Activated CD4-positive, alpha-beta memory T cell treated with anti-CD3 and anti-CD28 coated beads, Interleukin-2, amount 10 ng/mL, durations not matched to agents 7 days and 5 days (primary cell): ENCODE results near the gene PFKFB4. TPM values are rescaled to one million over a fixed set of nuclear protein-coding genes. Genes with fewer than 3 reads are reported as not detected.
A peak's percentile ranks its signal among the peaks of the same experiment; 100 is the strongest.
"Not testable (repeated sequence)": the region's sequence is repeated elsewhere in the genome, so short reads cannot be mapped to it uniquely, and the experiment has no call there.

Experiments used
- CTCF ChIA-PET: fragments of 350-600 bp; sonication (Branson Sonifier 250); formaldehyde crosslinking; loops from one replicate; lab custom pipeline; 2021; ENCODE audit warnings: antibody characterized with exemption, inconsistent platforms; lab: Charles Lee
- POLR2A ChIA-PET: fragments of 350-600 bp; sonication (Branson Sonifier 250); formaldehyde crosslinking; loops from one replicate; lab custom pipeline; 2021; ENCODE audit warnings: antibody characterized with exemption; lab: Charles Lee
- DNase-seq: peaks from one replicate; pipeline ENCODE4 v3.0.0-alpha.2; 2020
- H3K27ac Mint-ChIP-seq: one replicate; pipeline ENCODE4 v1.8.0; 2021; ENCODE audit warnings: mild to moderate bottlenecking, mixed read lengths
- H3K27me3 Mint-ChIP-seq: one replicate; pipeline ENCODE4 v1.8.0; 2021; ENCODE audit warnings: mixed read lengths
- H3K36me3 Mint-ChIP-seq: one replicate; pipeline ENCODE4 v1.8.0; 2021; ENCODE audit warnings: low read depth, mixed read lengths
- H3K4me1 Mint-ChIP-seq: one replicate; pipeline ENCODE4 v1.8.0; 2021; ENCODE audit warnings: mixed read lengths
- H3K4me3 Mint-ChIP-seq: one replicate; pipeline ENCODE4 v1.8.0; 2021; ENCODE audit warnings: mild to moderate bottlenecking, mixed read lengths
- H3K9me3 Mint-ChIP-seq: one replicate; pipeline ENCODE4 v1.8.0; 2021; ENCODE audit warnings: mixed read lengths
- total RNA-seq, 2 experiments: library from RNA; stranded (reverse); gene quantifications; one replicate each; pipeline ENCODE4 v1.2.3, GENCODE V29; 2021

PFKFB4 gene
- total RNA-seq, 2 experiments from 2014 or later, result 33.3 to 34.4 TPM

DNA sequence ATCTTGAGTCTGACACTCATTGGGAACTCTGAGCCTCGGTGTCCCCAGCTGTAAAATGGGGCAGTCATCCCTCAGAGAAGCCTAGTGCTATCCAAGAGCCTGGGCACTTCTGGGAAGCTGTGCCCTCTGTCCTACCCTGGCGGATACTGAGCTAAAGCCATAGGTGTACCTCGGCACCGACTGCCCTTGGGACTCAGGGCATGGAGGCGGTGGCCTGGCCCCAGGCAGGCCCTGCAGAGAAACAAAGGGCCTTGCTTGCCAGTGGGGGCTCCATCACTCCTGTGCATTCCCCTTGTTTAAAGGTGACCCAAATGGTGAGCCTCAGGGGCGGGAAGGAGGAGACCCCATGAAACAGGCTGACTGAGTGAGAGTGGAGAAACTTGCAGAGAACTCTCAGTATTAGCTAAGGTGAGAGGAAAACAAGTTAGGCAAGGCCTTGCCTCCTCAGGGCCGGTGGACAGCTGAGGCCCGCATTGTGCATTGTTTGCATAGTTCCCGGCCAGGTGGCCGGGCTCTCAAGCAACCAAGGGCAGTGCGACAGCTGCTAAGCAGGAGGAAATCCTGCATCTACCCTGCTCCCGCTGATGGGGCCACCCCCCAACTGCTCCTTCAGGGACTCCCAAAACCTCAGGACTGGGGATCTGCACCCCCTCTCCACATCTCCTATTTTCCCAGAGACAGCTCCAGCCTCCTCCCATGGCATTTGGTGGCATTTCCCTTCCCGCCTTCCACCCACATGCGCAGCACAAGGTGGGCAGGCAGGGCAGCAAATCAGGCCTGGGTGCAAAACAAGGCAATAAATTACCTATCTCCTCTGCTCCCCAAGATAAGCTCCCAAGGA lies 4.3 kb downstream of the PFKFB4 start:
- Mint-ChIP-seq H3K9me3 (no peaks in the 10 kb centered on the region), H3K27ac (no peak overlapping the region), H3K27me3 (no peaks in the 10 kb centered on the region), H3K36me3 (peaks cover 31% of the 10 kb centered on the region), H3K4me1 (peaks cover 28% of the 10 kb centered on the region), H3K4me3 (no peak overlapping the region)
- no peak for DNase-seq
- CTCF ChIA-PET, result interaction anchor here (0.7 to 13.5 kb wide), 10 partner anchors 8 to 152 kb away, joined by 3 to 180 read pairs (median 4); partner anchors contain the start of genes ATRIP, CCDC51 and TMA7
- POLR2A ChIA-PET, result interaction anchor here (0.9 to 2.4 kb wide), 3 partner anchors 80 to 113 kb away, joined by 4 to 9 read pairs (median 8); partner anchors contain the start of genes CCDC51 and TMA7

- POLR2A ChIA-PET, result interaction anchor here (0.9 kb wide), 1 partner anchor 112 kb away, joined by 4 read pairs; the partner anchor contains the start of genes CCDC51 and TMA7
- CTCF ChIA-PET, result interaction anchor here (0.6 to 13.5 kb wide), 6 partner anchors 9 to 332 kb away, joined by 3 to 180 read pairs (median 6); no protein-coding TSS in a partner anchor
- not testable (repeated sequence) for H3K4me3 Mint-ChIP-seq, DNase-seq, H3K27me3 Mint-ChIP-seq, H3K27ac Mint-ChIP-seq, H3K9me3 Mint-ChIP-seq
- Mint-ChIP-seq H3K36me3 (peaks cover 34% of the 10 kb centered on the region), H3K4me1 (peaks cover 26% of the 10 kb centered on the region)
These were observed 5.0 kb downstream of the PFKFB4 start for GRCh38 chr3:48551651-48552050.

- DNase-seq, result peak; percentile 87
- Mint-ChIP-seq H3K27me3 (no peaks in the 10 kb centered on the region), H3K36me3 (peaks cover 36% of the 10 kb centered on the region), H3K9me3 (no peaks in the 10 kb centered on the region), H3K4me1 (peaks cover 8% of the 10 kb centered on the region), H3K4me3 (no peak overlapping the region), H3K27ac (no peak overlapping the region)
- ChIA-PET CTCF (interaction anchor here (0.6 to 13.5 kb wide), 34 partner anchors 9 to 295 kb away, joined by 3 to 180 read pairs (median 4); partner anchors contain the start of genes ATRIP, CCDC51, PFKFB4 and TMA7), POLR2A (interaction anchor here (0.8 to 2.9 kb wide), 11 partner anchors 9 to 309 kb away, joined by 3 to 24 read pairs (median 4); partner anchors contain the start of genes ATRIP, CCDC51, TMA7 and ZNF589)
These were observed 7.6 kb downstream of the PFKFB4 start for GRCh38 chr3:48548729-48549705.

GRCh38 chr3:48548126-48548525 lies 8.5 kb downstream of the PFKFB4 start:
- Mint-ChIP-seq H3K4me1 (peaks cover 5% of the 10 kb centered on the region), H3K36me3 (peaks cover 41% of the 10 kb centered on the region), H3K9me3 (no peaks in the 10 kb centered on the region), H3K27me3 (no peaks in the 10 kb centered on the region), H3K4me3 (no peak overlapping the region), H3K27ac (no peak overlapping the region)
- POLR2A ChIA-PET, result interaction anchor here (1.1 to 2.9 kb wide), 2 partner anchors 15 to 108 kb away, joined by 3 to 24 read pairs; partner anchors contain the start of genes CCDC51, TMA7 and UCN2
- CTCF ChIA-PET, result interaction anchor here (0.9 to 13.5 kb wide), 11 partner anchors 10 to 148 kb away, joined by 3 to 180 read pairs (median 7); partner anchors contain the start of genes CCDC51, PFKFB4, TMA7 and UCN2
- no peak for DNase-seq

DNA sequence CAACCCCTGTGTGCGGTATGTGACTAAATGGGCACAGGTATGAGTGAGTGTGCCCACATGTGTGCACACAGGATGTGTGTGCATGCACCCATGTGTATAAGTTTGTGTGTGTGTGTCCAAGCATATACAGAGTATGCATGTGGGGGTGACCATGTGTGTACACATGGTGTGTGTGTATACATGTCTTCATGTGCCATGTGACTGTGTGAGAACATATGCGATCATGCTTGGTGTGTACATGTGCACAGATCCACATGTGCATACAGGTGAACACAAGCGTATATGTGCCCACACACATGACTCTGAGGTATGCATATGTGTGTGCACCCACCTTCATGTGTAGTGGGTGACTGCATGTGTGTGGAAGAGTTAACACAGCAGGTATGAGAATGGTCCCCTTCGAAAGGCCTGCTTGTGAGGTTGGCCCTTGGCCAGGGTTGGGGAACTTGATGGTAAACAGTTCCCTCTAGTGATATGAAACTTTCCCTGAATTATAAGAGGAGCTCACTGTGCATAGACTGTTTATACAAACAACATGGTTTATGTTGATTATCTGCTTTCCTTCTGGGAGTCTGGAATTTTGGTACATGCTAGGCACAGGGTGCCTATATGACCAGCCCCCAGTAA lies 10.3 kb downstream of the PFKFB4 start:
- Mint-ChIP-seq H3K9me3 (no peaks in the 10 kb centered on the region), H3K36me3 (peaks cover 46% of the 10 kb centered on the region), H3K4me3 (no peak overlapping the region), H3K27ac (no peak overlapping the region), H3K27me3 (no peaks in the 10 kb centered on the region), H3K4me1 (peaks cover 7% of the 10 kb centered on the region)
- ChIA-PET POLR2A (interaction anchor here (1.2 kb wide), 1 partner anchor 80 kb away, joined by 4 read pairs; no protein-coding TSS in a partner anchor), CTCF (interaction anchor here (0.6 to 13.5 kb wide), 10 partner anchors 30 to 146 kb away, joined by 3 to 180 read pairs (median 6); partner anchors contain the start of genes CCDC51 and TMA7)
- no peak for DNase-seq

GRCh38 chr3:48544141-48544540 lies 12.5 kb downstream of the PFKFB4 start:
- Mint-ChIP-seq H3K4me3 (no peak overlapping the region), H3K27ac (no peak overlapping the region), H3K4me1 (peaks cover 7% of the 10 kb centered on the region), H3K36me3 (peaks cover 43% of the 10 kb centered on the region), H3K9me3 (no peaks in the 10 kb centered on the region), H3K27me3 (no peaks in the 10 kb centered on the region)
- DNase-seq, result no peak
- POLR2A ChIA-PET, result no interaction called here
- CTCF ChIA-PET, result interaction anchor here (0.6 to 1.8 kb wide), 3 partner anchors 14 to 108 kb away, joined by 3 to 19 read pairs (median 7); no protein-coding TSS in a partner anchor

GRCh38 chr3:48543271-48543866 lies 13.2 kb downstream of the PFKFB4 start:
- Mint-ChIP-seq H3K4me1 (peaks cover 2% of the 10 kb centered on the region), H3K36me3 (peaks cover 40% of the 10 kb centered on the region), H3K27me3 (no peaks in the 10 kb centered on the region), H3K4me3 (no peak overlapping the region), H3K9me3 (no peaks in the 10 kb centered on the region), H3K27ac (no peak overlapping the region)
- CTCF ChIA-PET, result no interaction called here
- POLR2A ChIA-PET, result no interaction called here
- no peak for DNase-seq

- POLR2A ChIA-PET, result no interaction called here
- DNase-seq, result no peak
- CTCF ChIA-PET, result no interaction called here
- Mint-ChIP-seq H3K27ac (no peak overlapping the region), H3K4me3 (no peak overlapping the region), H3K4me1 (peaks cover 10% of the 10 kb centered on the region), H3K27me3 (no peaks in the 10 kb centered on the region), H3K36me3 (peaks cover 43% of the 10 kb centered on the region), H3K9me3 (no peaks in the 10 kb centered on the region)
These were observed 18.2 kb downstream of the PFKFB4 start for GRCh38 chr3:48538451-48538850.

- H3K4me1 Mint-ChIP-seq, result peaks cover 12% of the 10 kb centered on the region
- H3K9me3 Mint-ChIP-seq, result no peaks in the 10 kb centered on the region
- no peak for DNase-seq
- POLR2A ChIA-PET, result interaction anchor here (1.5 kb wide), 1 partner anchor 96 kb away, joined by 4 read pairs; no protein-coding TSS in a partner anchor
- H3K36me3 Mint-ChIP-seq, result peaks cover 38% of the 10 kb centered on the region
- H3K4me3 Mint-ChIP-seq, result no peak overlapping the region
- no peak overlapping the region for H3K27ac Mint-ChIP-seq
- CTCF ChIA-PET, result interaction anchor here (0.6 to 1.6 kb wide), 5 partner anchors 8 to 101 kb away, joined by 3 to 5 read pairs (median 3); partner anchors contain the start of genes ATRIP and SLC26A6
- H3K27me3 Mint-ChIP-seq, result no peaks in the 10 kb centered on the region
These were observed 19.8 kb downstream of the PFKFB4 start for GRCh38 chr3:48536785-48537184.

- H3K9me3 Mint-ChIP-seq, result no peaks in the 10 kb centered on the region
- ChIA-PET CTCF (interaction anchor here (1.0 to 1.6 kb wide), 3 partner anchors 9 to 100 kb away, joined by 3 to 5 read pairs (median 5); no protein-coding TSS in a partner anchor), POLR2A (interaction anchor here (1.5 kb wide), 1 partner anchor 95 kb away, joined by 4 read pairs; no protein-coding TSS in a partner anchor)
- H3K27ac Mint-ChIP-seq, result no peak overlapping the region
- DNase-seq, result no peak
- peaks cover 41% of the 10 kb centered on the region for H3K36me3 Mint-ChIP-seq
- no peak overlapping the region for H3K4me3 Mint-ChIP-seq
- no peaks in the 10 kb centered on the region for H3K27me3 Mint-ChIP-seq
- peaks cover 12% of the 10 kb centered on the region for H3K4me1 Mint-ChIP-seq
These were observed 20.5 kb downstream of the PFKFB4 start for GRCh38 chr3:48536116-48536515.

DNA sequence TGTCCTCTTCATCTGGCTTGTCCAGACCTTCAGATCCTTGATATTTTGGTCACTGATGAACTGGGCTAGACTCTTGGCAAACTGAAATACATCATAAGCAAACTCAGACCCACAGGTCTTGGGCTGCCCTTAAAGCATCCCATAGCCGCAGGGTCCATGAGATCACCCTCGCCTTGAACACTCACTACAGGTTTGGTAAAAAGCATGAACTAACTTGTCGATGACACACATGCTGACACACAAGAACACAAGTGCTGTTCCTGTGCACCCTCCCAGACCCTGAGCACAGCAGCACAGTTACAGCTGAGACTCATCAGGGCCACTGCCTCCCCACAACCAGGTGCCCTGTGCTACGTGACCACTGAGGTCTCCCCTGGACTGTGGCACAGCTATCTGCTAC lies 21.0 kb downstream of the PFKFB4 start:
- H3K36me3 Mint-ChIP-seq, result peaks cover 44% of the 10 kb centered on the region

More for the DNA sequence above, 21.0 kb downstream of the PFKFB4 start:
- no peak overlapping the region for H3K27ac Mint-ChIP-seq
- ChIA-PET CTCF (interaction anchor here (1.1 to 1.6 kb wide), 2 partner anchors 9 to 14 kb away, joined by 3 to 5 read pairs; no protein-coding TSS in a partner anchor), POLR2A (interaction anchor here (1.5 kb wide), 1 partner anchor 95 kb away, joined by 4 read pairs; no protein-coding TSS in a partner anchor)
- DNase-seq, result no peak
- no peaks in the 10 kb centered on the region for H3K27me3 Mint-ChIP-seq
- no peak overlapping the region for H3K4me3 Mint-ChIP-seq
- H3K9me3 Mint-ChIP-seq, result no peaks in the 10 kb centered on the region
- peaks cover 12% of the 10 kb centered on the region for H3K4me1 Mint-ChIP-seq
